Measurements from ENCODE around the gene ACSM3. TPM values are rescaled to one million over a fixed set of nuclear protein-coding genes. Genes with fewer than 3 reads are reported as not detected.

ACSM3 gene
- total and polyA plus RNA-seq, 2 donors (not counting 3 experiments of a cell fraction or from before 2014, with no cell fraction given) = 23.7 to 37.3 TPM

GRCh38 chr16:20750558-20750957, 13.3 kb upstream of the ACSM3 start:
- H3K79me2 ChIP-seq (ENCODE audit: control insufficient read depth, insufficient read depth, low read length) = no peaks in the 10 kb centered on the region
- intact Hi-C loops (cut with micrococcal nuclease) (no loop called here), dilution Hi-C loops (cut with MboI; ENCODE audit: extremely low pct_ligation_motif_present, low sequenced_read_pairs) (no loop called here)
- H3K4me1 ChIP-seq (ENCODE audit: control insufficient read depth, extremely low read depth, insufficient read depth, low read length) = no peaks in the 10 kb centered on the region
- no peak overlapping the region for H3K9ac ChIP-seq (replicated peaks; ENCODE audit: extremely low read depth, insufficient read depth, low read length)
- ChIA-PET CTCF (no interaction called here), POLR2A (no interaction called here)
- no peaks in the 10 kb centered on the region for H3K36me3 ChIP-seq (ENCODE audit: control insufficient read depth in 2 of 2, extremely low read depth in 1 of 2, insufficient read depth in 2 of 2, low read length in 2 of 2)
- no peaks in the 10 kb centered on the region for H4K20me1 ChIP-seq (replicated peaks; ENCODE audit: control insufficient read depth, extremely low read depth, insufficient read depth, low read length)
- H3K9me3 ChIP-seq (replicated peaks; ENCODE audit: control insufficient read depth, insufficient read depth, low read length) = no peaks in the 10 kb centered on the region
- no peak overlapping the region for H3K27ac ChIP-seq (ENCODE audit: insufficient read depth, low read depth, low read length)
- no peak overlapping the region for H3K4me2 ChIP-seq (ENCODE audit: insufficient read depth, low read length)
- H2AFZ ChIP-seq (ENCODE audit: low read depth, low read length) = no peak overlapping the region
- no peaks in the 10 kb centered on the region for H3K9me1 ChIP-seq (replicated peaks; ENCODE audit: control insufficient read depth, extremely low read depth, insufficient read depth, low read length)
- no peak for FAIRE-seq
- DNase-seq (ENCODE audit: low read depth, low spot score) = no peak
- TF ChIP-seq GATA2 (IDR thresholded peaks at IDR 0.05; ENCODE audit: insufficient read depth, insufficient read length, low read depth, low read length) (no peak), MYC (IDR thresholded peaks at IDR 0.05; ENCODE audit: low read depth, low read length) (no peak), POLR2AphosphoS5 (IDR thresholded peaks at IDR 0.05; ENCODE audit: insufficient read depth, low read depth, low read length) (no peak), EZH2 (IDR thresholded peaks at IDR 0.05; ENCODE audit: borderline replicate concordance, low read depth, low read length, severe bottlenecking) (no peak), CTCF (IDR thresholded peaks at IDR 0.05; ENCODE audit: extremely low read depth in 1 of 2, insufficient read depth in 1 of 2, low read depth in 1 of 2, low read length in 2 of 2) (no peak)
- H3K27me3 ChIP-seq (ENCODE audit: control insufficient read depth in 2 of 2, insufficient read depth in 2 of 2, low read length in 2 of 2) = peaks cover 0 to 3% of the 10 kb centered on the region in 2 experiments
- H3K4me3 ChIP-seq (replicated peaks in 1 of 3; ENCODE audit: insufficient read depth in 1 of 3, low read depth in 1 of 3, low read length in 3 of 3) = no peak overlapping the region
- BruUV-seq (replicated peaks) = no TSS peak

GRCh38 chr16:20753727-20754126, 10.1 kb upstream of the ACSM3 start:
- DNase-seq (ENCODE audit: low read depth, low spot score) = no peak
- CTCF ChIA-PET = interaction anchor here (1.6 kb wide), 1 partner anchor 21 kb away, joined by 6 read pairs; no protein-coding TSS in a partner anchor
- intact Hi-C loops (cut with micrococcal nuclease) = no loop called here
- H3K27me3 ChIP-seq (ENCODE audit: control insufficient read depth in 2 of 2, insufficient read depth in 2 of 2, low read length in 2 of 2) = peaks cover 0 to 3% of the 10 kb centered on the region in 2 experiments
- no peak for FAIRE-seq
- H3K4me1 ChIP-seq (ENCODE audit: control insufficient read depth, extremely low read depth, insufficient read depth, low read length) = no peaks in the 10 kb centered on the region
- no peaks in the 10 kb centered on the region for H3K36me3 ChIP-seq (ENCODE audit: control insufficient read depth in 2 of 2, extremely low read depth in 1 of 2, insufficient read depth in 2 of 2, low read length in 2 of 2)
- H4K20me1 ChIP-seq (replicated peaks; ENCODE audit: control insufficient read depth, extremely low read depth, insufficient read depth, low read length) = no peaks in the 10 kb centered on the region
- no peaks in the 10 kb centered on the region for H3K9me3 ChIP-seq (replicated peaks; ENCODE audit: control insufficient read depth, insufficient read depth, low read length)
- dilution Hi-C loops (cut with MboI; ENCODE audit: extremely low pct_ligation_motif_present, low sequenced_read_pairs) = no loop called here
- no peak overlapping the region for H2AFZ ChIP-seq (ENCODE audit: low read depth, low read length)
- no peaks in the 10 kb centered on the region for H3K9me1 ChIP-seq (replicated peaks; ENCODE audit: control insufficient read depth, extremely low read depth, insufficient read depth, low read length)
- no peak overlapping the region for H3K4me3 ChIP-seq (replicated peaks in 1 of 3; ENCODE audit: insufficient read depth in 1 of 3, low read depth in 1 of 3, low read length in 3 of 3)
- POLR2A ChIA-PET = no interaction called here
- no TSS peak for BruUV-seq (replicated peaks)
- no peak overlapping the region for H3K27ac ChIP-seq (ENCODE audit: insufficient read depth, low read depth, low read length)
- no peak overlapping the region for H3K4me2 ChIP-seq (ENCODE audit: insufficient read depth, low read length)
- no peak overlapping the region for H3K9ac ChIP-seq (replicated peaks; ENCODE audit: extremely low read depth, insufficient read depth, low read length)
- TF ChIP-seq FOS (IDR thresholded peaks at IDR 0.05; ENCODE audit: borderline replicate concordance, insufficient read depth, low read length) (no peak), POLR2AphosphoS5 (IDR thresholded peaks at IDR 0.05; ENCODE audit: insufficient read depth, low read depth, low read length) (no peak), EZH2 (IDR thresholded peaks at IDR 0.05; ENCODE audit: borderline replicate concordance, low read depth, low read length, severe bottlenecking) (no peak), MAX (IDR thresholded peaks at IDR 0.05; ENCODE audit: insufficient read depth, insufficient read length) (no peak), JUN (IDR thresholded peaks at IDR 0.05; ENCODE audit: borderline replicate concordance, insufficient read depth, insufficient read length, low read depth) (no peak), CTCF (IDR thresholded peaks at IDR 0.05; ENCODE audit: extremely low read depth in 1 of 2, insufficient read depth in 1 of 2, low read depth in 1 of 2, low read length in 2 of 2) (no peak), POLR2A (IDR thresholded peaks at IDR 0.05; ENCODE audit: low read depth, low read length) (no peak), GATA2 (IDR thresholded peaks at IDR 0.05; ENCODE audit: insufficient read depth, insufficient read length, low read depth, low read length) (no peak), MYC (IDR thresholded peaks at IDR 0.05; ENCODE audit: low read depth, low read length) (no peak)
- H3K79me2 ChIP-seq (ENCODE audit: control insufficient read depth, insufficient read depth, low read length) = no peaks in the 10 kb centered on the region

Data from endothelial cell of umbilical vein (primary cell).